Endodermal cell (in vitro differentiated cells): ENCODE results near the gene RFC4. TPM values are rescaled to one million over a fixed set of nuclear protein-coding genes. Genes with fewer than 3 reads are reported as not detected.

ENCODE experiments used
- DNase-seq: peaks from one replicate; pipeline ENCODE4 v3.0.0-alpha.2; 2017
- H3K27ac ChIP-seq: 2 replicates; pipeline ENCODE4 v1.5.1; 2013; ENCODE audit warnings: mild to moderate bottlenecking, low read depth, low read length, moderate library complexity
- H3K27me3 ChIP-seq: 2 replicates; pipeline ENCODE4 v1.6.1; 2013; ENCODE audit warnings: mild to moderate bottlenecking, low read length, moderate library complexity; ENCODE audit not compliant: insufficient read depth, control insufficient read depth, poor library complexity, severe bottlenecking
- H3K36me3 ChIP-seq: 2 replicates; pipeline ENCODE4 v1.7.0; 2013; ENCODE audit warnings: mild to moderate bottlenecking, low read length, moderate library complexity; ENCODE audit not compliant: control insufficient read depth, insufficient read depth
- H3K4me1 ChIP-seq: one replicate; pipeline ENCODE4 v1.7.0; 2013; ENCODE audit warnings: low read length; ENCODE audit not compliant: control insufficient read depth, insufficient read depth
- H3K4me3 ChIP-seq: 2 replicates; pipeline ENCODE4 v1.5.1; 2013; ENCODE audit warnings: mild to moderate bottlenecking, low read length, moderate library complexity
- H3K9ac ChIP-seq: 2 replicates; pipeline ENCODE4 v1.6.1; 2013; ENCODE audit warnings: mild to moderate bottlenecking, low read length, moderate library complexity; ENCODE audit not compliant: poor library complexity, severe bottlenecking; ENCODE audit errors: extremely low read depth
- H3K9me3 ChIP-seq: 2 replicates; pipeline ENCODE4 v1.6.1; 2013; ENCODE audit warnings: mild to moderate bottlenecking, low read length, moderate library complexity; ENCODE audit not compliant: control insufficient read depth
- H3K27ac Mint-ChIP-seq: 2 replicates; pipeline ENCODE4 v1.8.0; 2020; ENCODE audit warnings: mixed read lengths
- H3K27me3 Mint-ChIP-seq: 2 replicates; pipeline ENCODE4 v1.8.0; 2021; ENCODE audit warnings: mild to moderate bottlenecking, mixed read lengths; ENCODE audit not compliant: insufficient read depth
- H3K36me3 Mint-ChIP-seq: 2 replicates; pipeline ENCODE4 v1.8.0; 2020; ENCODE audit warnings: low read depth, mixed read lengths
- H3K4me1 Mint-ChIP-seq: 2 replicates; pipeline ENCODE4 v1.8.0; 2020; ENCODE audit warnings: mixed read lengths
- H3K4me3 Mint-ChIP-seq: 2 replicates; pipeline ENCODE4 v1.8.0; 2020; ENCODE audit warnings: mild to moderate bottlenecking, moderate library complexity, mixed read lengths
- H3K9me3 Mint-ChIP-seq: 2 replicates; pipeline ENCODE4 v1.8.0; 2020; ENCODE audit warnings: mild to moderate bottlenecking, mixed read lengths
- CTCF ChIP-seq: fragments of 200-600 bp; sonication (generic); conservative IDR thresholded peaks from 2 replicates; pipeline ENCODE4 v1.5.0; 2021; ENCODE audit warnings: antibody characterized with exemption, mild to moderate bottlenecking
- whole genome bisulfite sequencing, 2 experiments: methylation state at CpG; one replicate each; pipeline versions ENCODE4 v1.1.5 to v1.1.7; 2013; ENCODE audit warnings: missing lambda C conversion rate in 2 of 2, mixed read lengths in 1 of 2; ENCODE audit not compliant: insufficient coverage in 1 of 2, insufficient read length in 1 of 2; 5-methylcytosine and 5-hydroxymethylcytosine counted together
- total RNA-seq, 2 donors: library from RNA; stranded (reverse); fragmentation: NEBNext Ultra II Directional in 1 of 2; extraction: Animal tissue kit (Norgen Biotek cat#: 25700) in 1 of 2; gene quantifications; 2 replicates in 1 of 2; 3 replicates in 1 of 2; pipeline ENCODE4 v1.2.1, GENCODE V29; 2021

Gene RFC4
- total RNA-seq, 2 donors from 2014 or later = 57.6 to 111 TPM

GRCh38 chr3:186802701-186803100 is 3.6 kb downstream of the RFC4 start:
- H3K27me3 Mint-ChIP-seq = no peaks in the 10 kb centered on the region
- peaks cover 7% of the 10 kb centered on the region for H3K4me1 Mint-ChIP-seq
- no peaks in the 10 kb centered on the region for H3K9me3 Mint-ChIP-seq
- DNase-seq = no peak
- H3K4me3 Mint-ChIP-seq = no peak overlapping the region
- Histone ChIP-seq H3K4me1 (no peaks in the 10 kb centered on the region), H3K9me3 (no peaks in the 10 kb centered on the region), H3K27ac (no peak overlapping the region), H3K9ac (no peak overlapping the region), H3K27me3 (no peaks in the 10 kb centered on the region), H3K4me3 (no peak overlapping the region), H3K36me3 (peaks cover 64% of the 10 kb centered on the region)
- whole genome bisulfite sequencing, 2 experiments = 86 to 96% methylated on average over 3 of the region's 3 CpGs
- no peak overlapping the region for H3K27ac Mint-ChIP-seq
- no peak for TF ChIP-seq CTCF
- H3K36me3 Mint-ChIP-seq = peaks cover 49% of the 10 kb centered on the region

GRCh38 chr3:186800285-186800684 is 6.0 kb downstream of the RFC4 start:
- TF ChIP-seq CTCF = no peak
- Histone ChIP-seq H3K36me3 (peaks cover 85% of the 10 kb centered on the region), H3K27ac (no peak overlapping the region), H3K4me3 (no peak overlapping the region), H3K9me3 (no peaks in the 10 kb centered on the region), H3K4me1 (no peaks in the 10 kb centered on the region), H3K27me3 (no peaks in the 10 kb centered on the region), H3K9ac (no peak overlapping the region)
- Mint-ChIP-seq H3K27ac (no peak overlapping the region), H3K4me1 (no peaks in the 10 kb centered on the region), H3K4me3 (no peak overlapping the region), H3K9me3 (no peaks in the 10 kb centered on the region), H3K36me3 (peaks cover 66% of the 10 kb centered on the region), H3K27me3 (no peaks in the 10 kb centered on the region)
- 100% methylated on average over 1 of the region's 1 CpG; no CpG with 5 or more reads in 1 of the 2 experiments for WGBS, 2 experiments
- DNase-seq = no peak

- H3K4me3 Mint-ChIP-seq = no peak overlapping the region
- H3K4me1 ChIP-seq = no peaks in the 10 kb centered on the region
- no peak overlapping the region for H3K27ac Mint-ChIP-seq
- H3K9me3 ChIP-seq = no peaks in the 10 kb centered on the region
- H3K36me3 Mint-ChIP-seq = peaks cover 67% of the 10 kb centered on the region
- H3K9me3 Mint-ChIP-seq = no peaks in the 10 kb centered on the region
- peaks cover 88% of the 10 kb centered on the region for H3K36me3 ChIP-seq
- WGBS, 2 experiments = 94 to 96% methylated on average over 3 of the region's 3 CpGs
- no peaks in the 10 kb centered on the region for H3K27me3 Mint-ChIP-seq
- H3K4me3 ChIP-seq = no peak overlapping the region
- no peak overlapping the region for H3K27ac ChIP-seq
- H3K9ac ChIP-seq = no peak overlapping the region
- DNase-seq = peak; percentile 22
- no peaks in the 10 kb centered on the region for H3K4me1 Mint-ChIP-seq
- no peak for TF ChIP-seq CTCF
- H3K27me3 ChIP-seq = no peaks in the 10 kb centered on the region
These were observed 7.9 kb downstream of the RFC4 start for GRCh38 chr3:186798239-186798874.
